Stimulated activated effector memory CD8-positive, alpha-beta T cell treated with anti-CD3 and anti-CD28 coated beads, Interleukin-12 subunit alpha, Interleukin-12 subunit beta, amount 100 ng/mL, for 72 hours (primary cell): ENCODE measurements around the gene SEMA5A.

Experiments
- ATAC-seq: fragments of 150-1000 bp; cut with Tn5 transposase; 2 replicates; pipeline ENCODE4 v1.10.0; 2021
- DNase-seq, 2 donors: peaks; one replicate each; pipeline ENCODE4 v3.0.0; 2021 to 2022; ENCODE audit warnings: low spot score in 2 of 2
- H3K27ac Mint-ChIP-seq: one replicate; pipeline ENCODE4 v1.8.0; 2022; ENCODE audit warnings: mild to moderate bottlenecking, mixed read lengths
- H3K36me3 Mint-ChIP-seq: one replicate; pipeline ENCODE4 v1.8.0; 2022; ENCODE audit warnings: mild to moderate bottlenecking, mixed read lengths
- H3K4me1 Mint-ChIP-seq: one replicate; pipeline ENCODE4 v1.8.0; 2022; ENCODE audit warnings: mixed read lengths
- H3K4me3 Mint-ChIP-seq: one replicate; pipeline ENCODE4 v1.8.0; 2022; ENCODE audit warnings: mild to moderate bottlenecking, mixed read lengths
- H3K9me3 Mint-ChIP-seq: one replicate; pipeline ENCODE4 v1.8.0; 2022; ENCODE audit warnings: mixed read lengths

SEMA5A gene

GRCh38 chr5:9343146-9343850 is 202.6 kb downstream of the SEMA5A start:
- no peak overlapping the region for H3K27ac Mint-ChIP-seq
- peaks cover 21% of the 10 kb centered on the region for H3K9me3 Mint-ChIP-seq
- H3K4me3 Mint-ChIP-seq = no peak overlapping the region
- no peaks in the 10 kb centered on the region for H3K4me1 Mint-ChIP-seq
- H3K36me3 Mint-ChIP-seq = no peaks in the 10 kb centered on the region
- ATAC-seq (no peak), DNase-seq (no peak)

DNA sequence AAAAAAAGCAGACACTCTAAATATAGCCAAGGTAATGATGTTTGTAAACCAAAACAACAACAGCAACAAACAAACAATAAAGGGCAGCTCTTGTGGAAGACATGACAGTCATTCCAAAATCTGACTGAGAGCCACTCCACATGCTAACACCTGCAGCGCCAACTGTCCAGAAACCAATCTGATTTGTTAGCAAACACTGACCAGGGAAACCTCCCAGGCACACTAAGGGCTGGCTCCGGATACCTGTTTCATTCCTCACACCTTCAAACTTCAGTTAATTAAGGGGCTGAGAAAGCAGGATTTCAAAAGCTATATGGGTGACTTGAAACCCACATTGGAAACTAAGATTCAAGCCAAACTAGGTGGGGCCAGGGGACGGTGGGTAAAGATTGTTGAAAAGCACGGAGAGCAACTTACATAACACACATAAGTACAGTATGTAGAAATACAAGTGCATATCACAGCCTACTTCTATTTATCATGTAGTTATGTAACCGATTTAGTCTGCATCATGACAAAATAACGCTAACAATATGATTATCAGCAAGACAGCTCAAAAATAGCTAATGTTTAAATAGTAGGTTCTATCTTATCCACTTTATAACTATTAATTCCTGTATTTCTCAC is 203.6 kb downstream of the SEMA5A start:
- Mint-ChIP-seq H3K36me3 (no peaks in the 10 kb centered on the region), H3K27ac (no peak overlapping the region), H3K4me1 (no peaks in the 10 kb centered on the region), H3K9me3 (peaks cover 21% of the 10 kb centered on the region), H3K4me3 (no peak overlapping the region)
- DNase-seq (no peak), ATAC-seq (no peak)

DNA sequence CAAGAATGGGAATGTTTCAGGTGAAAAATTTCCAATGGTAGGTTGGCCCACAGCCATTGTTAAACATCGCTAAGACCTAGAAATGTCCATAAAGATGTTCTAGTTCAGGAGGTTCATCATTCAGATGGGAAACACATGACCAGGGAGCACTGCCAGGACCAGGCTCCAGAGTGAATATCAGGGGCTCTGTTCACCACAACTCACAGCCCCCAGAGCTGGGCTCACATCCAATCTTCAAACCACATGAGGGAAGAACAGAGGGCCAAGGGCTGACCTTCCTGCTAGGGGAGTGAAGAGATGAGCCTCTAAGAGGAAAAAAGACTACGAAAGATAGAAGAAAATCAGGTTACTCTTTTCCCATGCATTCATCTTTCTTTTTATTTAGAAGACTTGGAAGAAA is 205.8 kb downstream of the SEMA5A start:
- no peak for DNase-seq
- no peak for ATAC-seq
- Mint-ChIP-seq H3K4me1 (no peaks in the 10 kb centered on the region), H3K4me3 (no peak overlapping the region), H3K27ac (no peak overlapping the region), H3K9me3 (peaks cover 27% of the 10 kb centered on the region), H3K36me3 (no peaks in the 10 kb centered on the region)

- Mint-ChIP-seq H3K4me3 (no peak overlapping the region), H3K9me3 (peaks cover 31% of the 10 kb centered on the region), H3K4me1 (no peaks in the 10 kb centered on the region), H3K36me3 (no peaks in the 10 kb centered on the region), H3K27ac (no peak overlapping the region)
- ATAC-seq (no peak), DNase-seq (no peak)
Observed at GRCh38 chr5:9339206-9339818, 206.6 kb downstream of the SEMA5A start.

- DNase-seq = no peak
- Mint-ChIP-seq H3K9me3 (peaks cover 31% of the 10 kb centered on the region), H3K4me3 (no peak overlapping the region), H3K36me3 (no peaks in the 10 kb centered on the region), H3K4me1 (no peaks in the 10 kb centered on the region), H3K27ac (no peak overlapping the region)
- ATAC-seq = no peak
Observed at GRCh38 chr5:9338796-9339195, 207.1 kb downstream of the SEMA5A start.

- Mint-ChIP-seq H3K4me3 (no peak overlapping the region), H3K36me3 (no peaks in the 10 kb centered on the region), H3K9me3 (peaks cover 31% of the 10 kb centered on the region), H3K27ac (no peak overlapping the region), H3K4me1 (no peaks in the 10 kb centered on the region)
- no peak for DNase-seq
- ATAC-seq = no peak
Observed at GRCh38 chr5:9337928-9338595, 207.8 kb downstream of the SEMA5A start.

- Mint-ChIP-seq H3K36me3 (no peaks in the 10 kb centered on the region), H3K27ac (no peak overlapping the region), H3K4me3 (no peak overlapping the region), H3K4me1 (no peaks in the 10 kb centered on the region), H3K9me3 (peaks cover 24% of the 10 kb centered on the region)
- DNase-seq (no peak), ATAC-seq (no peak)
Observed at GRCh38 chr5:9335754-9336495, 209.9 kb downstream of the SEMA5A start.

DNA sequence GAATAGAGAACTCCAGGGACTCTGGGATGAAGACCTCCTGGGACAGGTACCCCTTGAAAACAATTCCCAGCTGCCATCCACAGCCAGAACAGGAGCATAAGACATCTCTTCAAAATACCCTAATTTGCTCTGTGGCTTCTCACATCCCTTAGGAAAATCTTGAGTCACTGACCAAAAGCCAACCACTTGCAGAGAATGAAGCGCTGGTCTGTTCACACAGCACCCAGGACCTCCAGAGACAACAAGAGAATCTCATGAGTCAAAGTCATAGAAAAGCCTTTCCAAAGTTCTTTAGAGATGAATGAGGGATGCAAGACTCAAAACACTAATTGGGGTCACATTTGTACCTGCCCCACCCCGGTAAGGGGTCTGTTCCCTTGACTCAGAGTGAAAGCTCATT is 210.6 kb downstream of the SEMA5A start:
- no peaks in the 10 kb centered on the region for H3K4me1 Mint-ChIP-seq
- ATAC-seq = no peak
- DNase-seq = no peak
- H3K27ac Mint-ChIP-seq = no peak overlapping the region
- no peak overlapping the region for H3K4me3 Mint-ChIP-seq
- no peaks in the 10 kb centered on the region for H3K36me3 Mint-ChIP-seq
- H3K9me3 Mint-ChIP-seq = peaks cover 22% of the 10 kb centered on the region

DNA sequence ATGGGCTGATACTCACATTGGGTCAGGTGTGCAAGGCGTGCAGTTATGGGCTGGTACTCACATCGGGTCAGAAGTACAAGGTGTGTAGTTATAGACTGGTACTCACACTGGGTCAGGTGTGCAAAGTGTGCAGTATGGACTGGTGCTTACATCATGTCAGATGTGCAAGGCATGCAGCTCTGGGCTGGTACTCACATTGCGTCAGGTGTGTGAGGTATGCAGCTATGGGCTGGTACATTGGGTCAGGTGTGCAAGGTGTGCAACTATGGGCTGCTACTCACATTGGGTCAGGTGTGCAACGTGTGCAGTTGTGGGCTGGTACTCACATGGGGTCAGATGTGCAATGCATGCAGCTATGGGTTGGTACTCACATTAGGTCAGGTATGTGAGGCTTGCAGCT is 213.8 kb downstream of the SEMA5A start:
- peaks cover 17% of the 10 kb centered on the region for H3K9me3 Mint-ChIP-seq
- DNase-seq (no peak), ATAC-seq (no peak)
- no peak overlapping the region for H3K27ac Mint-ChIP-seq
- H3K4me3 Mint-ChIP-seq = no peak overlapping the region
- no peaks in the 10 kb centered on the region for H3K36me3 Mint-ChIP-seq
- H3K4me1 Mint-ChIP-seq = no peaks in the 10 kb centered on the region

GRCh38 chr5:9331372-9331771 is 214.5 kb downstream of the SEMA5A start:
- H3K27ac Mint-ChIP-seq = no peak overlapping the region
- H3K4me3 Mint-ChIP-seq = no peak overlapping the region
- H3K4me1 Mint-ChIP-seq = no peaks in the 10 kb centered on the region
- H3K9me3 Mint-ChIP-seq = peaks cover 17% of the 10 kb centered on the region
- ATAC-seq = no peak
- DNase-seq = no peak
- no peaks in the 10 kb centered on the region for H3K36me3 Mint-ChIP-seq

GRCh38 chr5:9329125-9329524 is 216.8 kb downstream of the SEMA5A start:
- H3K9me3 Mint-ChIP-seq = peaks cover 8% of the 10 kb centered on the region
- no peak overlapping the region for H3K27ac Mint-ChIP-seq
- no peaks in the 10 kb centered on the region for H3K36me3 Mint-ChIP-seq
- DNase-seq (no peak), ATAC-seq (no peak)
- no peaks in the 10 kb centered on the region for H3K4me1 Mint-ChIP-seq
- no peak overlapping the region for H3K4me3 Mint-ChIP-seq

GRCh38 chr5:9325549-9325948 is 220.3 kb downstream of the SEMA5A start:
- ATAC-seq = no peak
- Mint-ChIP-seq H3K36me3 (no peaks in the 10 kb centered on the region), H3K9me3 (peaks cover 8% of the 10 kb centered on the region), H3K27ac (no peak overlapping the region), H3K4me1 (no peaks in the 10 kb centered on the region), H3K4me3 (no peak overlapping the region)
- no peak for DNase-seq

- no peak overlapping the region for H3K4me3 Mint-ChIP-seq
- no peak for DNase-seq
- H3K9me3 Mint-ChIP-seq = peaks cover 10% of the 10 kb centered on the region
- no peaks in the 10 kb centered on the region for H3K36me3 Mint-ChIP-seq
- no peak overlapping the region for H3K27ac Mint-ChIP-seq
- no peaks in the 10 kb centered on the region for H3K4me1 Mint-ChIP-seq
- no peak for ATAC-seq
Observed at GRCh38 chr5:9324348-9325077, 221.4 kb downstream of the SEMA5A start.

GRCh38 chr5:9320652-9321051 is 225.2 kb downstream of the SEMA5A start:
- peaks cover 3% of the 10 kb centered on the region for H3K9me3 Mint-ChIP-seq
- H3K4me3 Mint-ChIP-seq = no peak overlapping the region
- ATAC-seq (no peak), DNase-seq (no peak)
- no peaks in the 10 kb centered on the region for H3K36me3 Mint-ChIP-seq
- no peak overlapping the region for H3K27ac Mint-ChIP-seq
- no peaks in the 10 kb centered on the region for H3K4me1 Mint-ChIP-seq

DNA sequence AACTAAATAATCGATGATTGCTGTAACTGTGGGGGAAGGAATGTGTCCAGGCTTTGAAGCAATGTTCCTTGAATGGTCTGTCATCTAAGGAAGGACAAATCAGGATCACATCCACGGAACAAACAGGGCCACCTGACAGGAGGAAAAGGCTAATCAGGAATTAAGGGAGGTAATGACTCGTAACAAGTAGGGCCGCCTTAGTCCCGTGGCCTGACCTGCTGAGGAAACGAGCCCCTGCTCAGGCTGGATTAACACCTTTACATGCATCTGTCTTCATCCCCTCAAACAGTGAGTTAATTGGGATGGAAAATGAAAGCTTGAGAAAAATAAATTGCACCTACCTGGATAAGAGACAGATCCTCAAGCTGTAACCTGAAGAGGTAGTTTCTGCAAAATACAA is 227.8 kb downstream of the SEMA5A start:
- peaks cover 6% of the 10 kb centered on the region for H3K9me3 Mint-ChIP-seq
- no peaks in the 10 kb centered on the region for H3K36me3 Mint-ChIP-seq
- no peak overlapping the region for H3K27ac Mint-ChIP-seq
- no peak for DNase-seq
- H3K4me1 Mint-ChIP-seq = no peaks in the 10 kb centered on the region
- no peak for ATAC-seq
- no peak overlapping the region for H3K4me3 Mint-ChIP-seq
